ENCODE measurements around the gene RREB1. TPM values are rescaled to one million over a fixed set of nuclear protein-coding genes. Genes with fewer than 3 reads are reported as not detected.

The RREB1 gene
- total and polyA plus RNA-seq, 2 experiments from 2014 or later = 8.5 to 25.5 TPM

GRCh38 chr6:7145585-7145884 lies 37.8 kb downstream of the RREB1 start:
- no peak for TF ChIP-seq ETS1 (IDR thresholded peaks at IDR 0.05)
- TF ChIP-seq JUNB (IDR thresholded peaks at IDR 0.05; ENCODE audit: unreplicated experiment) = no peak
- TF ChIP-seq POLR2AphosphoS5 (IDR thresholded peaks at IDR 0.05; ENCODE audit: low read depth) = no peak
- no peak for TF ChIP-seq CREB1 (CRISPR knock-in tag; IDR thresholded peaks at IDR 0.05; ENCODE audit: low read depth)
- H3K9me3 Mint-ChIP-seq = no peaks in the 10 kb centered on the region
- no peaks in the 10 kb centered on the region for H3K36me3 Mint-ChIP-seq (ENCODE audit: low read depth)
- H3K79me2 ChIP-seq (replicated peaks; ENCODE audit: insufficient read depth) = peaks cover 63% of the 10 kb centered on the region
- H3K4me3 Mint-ChIP-seq = peak overlapping the region; percentile 50
- peak overlapping the region; percentile 72 for H3K4me2 ChIP-seq
- no peaks in the 10 kb centered on the region for H4K20me1 ChIP-seq (replicated peaks; ENCODE audit: insufficient read depth)
- H3K4me3 ChIP-seq = peak overlapping the region; percentile 48
- H3K9me2 ChIP-seq (ENCODE audit: insufficient read depth) = no peaks in the 10 kb centered on the region
- ATAC-seq (no peak), DNase-seq (ENCODE audit: low spot score) (no peak)
- no peak overlapping the region for H2AFZ ChIP-seq
- no peaks in the 10 kb centered on the region for H3K36me3 ChIP-seq (ENCODE audit: insufficient read depth)
- H3F3A ChIP-seq (replicated peaks; ENCODE audit: low read depth) = no peaks in the 10 kb centered on the region
- peaks cover 78% of the 10 kb centered on the region for H3K4me1 Mint-ChIP-seq
- peaks cover 61% of the 10 kb centered on the region for H3K4me1 ChIP-seq (ENCODE audit: insufficient read depth)
- no peaks in the 10 kb centered on the region for H3K27me3 ChIP-seq (ENCODE audit: insufficient read depth)
- peak overlapping the region; percentile 84 for H3K27ac ChIP-seq (ENCODE audit: low read depth)
- peaks cover 6% of the 10 kb centered on the region for H3K27me3 Mint-ChIP-seq (ENCODE audit: insufficient read depth, low read depth, poor library complexity)
- H3K27ac Mint-ChIP-seq = peak overlapping the region; percentile 93

GRCh38 chr6:7145885-7146828 lies 38.4 kb downstream of the RREB1 start:
- peak; percentile 56 for ATAC-seq
- Histone ChIP-seq H3K9me2 (ENCODE audit: insufficient read depth) (no peaks in the 10 kb centered on the region), H3K4me1 (ENCODE audit: insufficient read depth) (peaks cover 67% of the 10 kb centered on the region), H3K4me3 (peak overlapping the region; percentile 48), H4K20me1 (replicated peaks; ENCODE audit: insufficient read depth) (no peaks in the 10 kb centered on the region), H3K36me3 (ENCODE audit: insufficient read depth) (no peaks in the 10 kb centered on the region), H3F3A (replicated peaks; ENCODE audit: low read depth) (no peaks in the 10 kb centered on the region), H3K4me2 (peak overlapping the region; percentile 72), H3K27me3 (ENCODE audit: insufficient read depth) (no peaks in the 10 kb centered on the region), H3K79me2 (replicated peaks; ENCODE audit: insufficient read depth) (peaks cover 67% of the 10 kb centered on the region), H2AFZ (no peak overlapping the region), H3K27ac (ENCODE audit: low read depth) (peak overlapping the region; percentile 84)
- H3K9me3 Mint-ChIP-seq = no peaks in the 10 kb centered on the region
- H3K36me3 Mint-ChIP-seq (ENCODE audit: low read depth) = no peaks in the 10 kb centered on the region
- peaks cover 83% of the 10 kb centered on the region for H3K4me1 Mint-ChIP-seq
- peak overlapping the region; percentile 93 for H3K27ac Mint-ChIP-seq
- peak; percentile 70 for DNase-seq (ENCODE audit: low spot score)
- TF ChIP-seq JUNB (IDR thresholded peaks at IDR 0.05; ENCODE audit: unreplicated experiment) (no peak), ZNF331 (CRISPR knock-in tag; IDR thresholded peaks at IDR 0.05; ENCODE audit: low read depth) (no peak)
- H3K4me3 Mint-ChIP-seq = peak overlapping the region; percentile 50
- H3K27me3 Mint-ChIP-seq (ENCODE audit: insufficient read depth, low read depth, poor library complexity) = peaks cover 9% of the 10 kb centered on the region

- H3K4me2 ChIP-seq = peak overlapping the region; percentile 72
- Mint-ChIP-seq H3K36me3 (ENCODE audit: low read depth) (no peaks in the 10 kb centered on the region), H3K27me3 (ENCODE audit: insufficient read depth, low read depth, poor library complexity) (peaks cover 14% of the 10 kb centered on the region), H3K27ac (peak overlapping the region; percentile 93), H3K4me3 (peak overlapping the region; percentile 50), H3K4me1 (peaks cover 85% of the 10 kb centered on the region), H3K9me3 (no peaks in the 10 kb centered on the region)
- peaks cover 71% of the 10 kb centered on the region for H3K4me1 ChIP-seq (ENCODE audit: insufficient read depth)
- no peak overlapping the region for H2AFZ ChIP-seq
- H3K79me2 ChIP-seq (replicated peaks; ENCODE audit: insufficient read depth) = peaks cover 72% of the 10 kb centered on the region
- no peaks in the 10 kb centered on the region for H3F3A ChIP-seq (replicated peaks; ENCODE audit: low read depth)
- H3K36me3 ChIP-seq (ENCODE audit: insufficient read depth) = no peaks in the 10 kb centered on the region
- DNase-seq (ENCODE audit: low spot score) = no peak
- no peaks in the 10 kb centered on the region for H4K20me1 ChIP-seq (replicated peaks; ENCODE audit: insufficient read depth)
- no peaks in the 10 kb centered on the region for H3K27me3 ChIP-seq (ENCODE audit: insufficient read depth)
- peak overlapping the region; percentile 48; the same call in 1 of the 2 replicates for H3K4me3 ChIP-seq
- no peak overlapping the region for H3K27ac ChIP-seq (ENCODE audit: low read depth)
- no peak for ATAC-seq
- no peaks in the 10 kb centered on the region for H3K9me2 ChIP-seq (ENCODE audit: insufficient read depth)
- no peak for TF ChIP-seq POLR2AphosphoS5 (IDR thresholded peaks at IDR 0.05; ENCODE audit: low read depth)
- TF ChIP-seq CREB1 (CRISPR knock-in tag; IDR thresholded peaks at IDR 0.05; ENCODE audit: low read depth) = no peak
- no peak for TF ChIP-seq REST (IDR thresholded peaks at IDR 0.05; ENCODE audit: unreplicated experiment)
- no peak for TF ChIP-seq ZNF331 (CRISPR knock-in tag; IDR thresholded peaks at IDR 0.05; ENCODE audit: low read depth)
Measured at GRCh38 chr6:7147051-7147671, 39.4 kb downstream of the RREB1 start.

All from GM23338 (cell line).